ENCODE measurements around the gene CORO1C. TPM values are rescaled to one million over a fixed set of nuclear protein-coding genes. Genes with fewer than 3 reads are reported as not detected.
"Not testable (repeated sequence)": the region's sequence is repeated elsewhere in the genome, so short reads cannot be mapped to it uniquely, and the experiment has no call there.

CORO1C gene
- total RNA-seq, 1 experiment from 2014 or later = 195 TPM

DNA sequence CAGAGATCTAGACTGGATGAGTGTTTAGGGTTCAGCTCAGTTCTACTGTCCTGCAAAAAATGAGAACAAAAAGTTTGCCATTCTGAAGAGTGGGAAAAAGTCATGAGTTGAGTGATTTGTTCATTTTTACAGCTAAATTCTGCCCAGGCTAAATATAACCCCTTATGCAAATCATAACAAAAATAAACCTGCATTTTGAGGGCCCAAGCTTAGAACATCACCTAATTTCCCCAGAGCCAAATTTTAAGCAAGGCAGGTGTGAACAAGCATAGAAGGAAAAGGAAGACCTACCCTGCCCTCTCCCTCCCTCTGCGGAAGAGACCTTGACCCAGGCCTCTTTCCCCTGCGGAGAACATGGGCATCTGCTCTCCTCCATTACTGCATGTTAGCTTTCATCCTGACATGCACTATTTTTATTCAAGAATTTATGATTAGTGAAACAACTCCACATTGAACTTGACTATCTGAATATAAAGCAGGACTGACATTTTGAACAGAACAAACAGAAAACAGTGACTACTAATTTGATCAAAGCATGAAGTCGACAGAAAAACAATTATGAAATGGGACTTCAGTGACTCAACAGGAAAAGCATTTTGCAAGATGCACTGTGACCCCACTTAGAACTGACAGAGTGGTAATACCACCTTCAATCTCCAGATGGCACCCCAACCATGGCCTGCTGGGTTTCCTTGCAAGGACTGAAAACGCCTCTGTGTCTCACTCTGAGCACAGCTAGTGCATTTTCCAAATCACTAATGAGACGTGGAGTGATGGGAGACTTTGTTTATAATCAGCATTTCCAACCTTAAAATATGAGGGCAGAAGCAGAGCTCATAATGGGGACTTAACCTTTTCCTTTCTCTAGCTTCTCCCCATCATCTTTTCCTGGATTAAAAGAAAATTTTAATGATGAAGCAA is 66.7 kb downstream of the CORO1C start:
- peak; percentile 84 to 90 for DNase-seq
- intact Hi-C loops (cut with micrococcal nuclease; ENCODE audit: unreplicated experiment) = loop anchor here (1.0 kb wide), 5 partner anchors 27 to 287 kb away; no protein-coding TSS in a partner anchor
- no peak overlapping the region for H3K4me3 ChIP-seq (ENCODE audit: low read depth, low read length)
- Mint-ChIP-seq H3K9me3 (ENCODE audit: unreplicated experiment) (no peaks in the 10 kb centered on the region), H3K4me3 (ENCODE audit: unreplicated experiment) (no peak overlapping the region), H3K36me3 (ENCODE audit: insufficient read depth, unreplicated experiment) (peaks cover 21% of the 10 kb centered on the region), H3K4me1 (ENCODE audit: low read depth, unreplicated experiment) (peaks cover 11% of the 10 kb centered on the region), H3K27me3 (ENCODE audit: insufficient read depth, unreplicated experiment) (no peaks in the 10 kb centered on the region), H3K27ac (ENCODE audit: unreplicated experiment) (no peak overlapping the region)
- no peaks in the 10 kb centered on the region for H3K9me3 ChIP-seq
- TF ChIP-seq, protein P1, sequence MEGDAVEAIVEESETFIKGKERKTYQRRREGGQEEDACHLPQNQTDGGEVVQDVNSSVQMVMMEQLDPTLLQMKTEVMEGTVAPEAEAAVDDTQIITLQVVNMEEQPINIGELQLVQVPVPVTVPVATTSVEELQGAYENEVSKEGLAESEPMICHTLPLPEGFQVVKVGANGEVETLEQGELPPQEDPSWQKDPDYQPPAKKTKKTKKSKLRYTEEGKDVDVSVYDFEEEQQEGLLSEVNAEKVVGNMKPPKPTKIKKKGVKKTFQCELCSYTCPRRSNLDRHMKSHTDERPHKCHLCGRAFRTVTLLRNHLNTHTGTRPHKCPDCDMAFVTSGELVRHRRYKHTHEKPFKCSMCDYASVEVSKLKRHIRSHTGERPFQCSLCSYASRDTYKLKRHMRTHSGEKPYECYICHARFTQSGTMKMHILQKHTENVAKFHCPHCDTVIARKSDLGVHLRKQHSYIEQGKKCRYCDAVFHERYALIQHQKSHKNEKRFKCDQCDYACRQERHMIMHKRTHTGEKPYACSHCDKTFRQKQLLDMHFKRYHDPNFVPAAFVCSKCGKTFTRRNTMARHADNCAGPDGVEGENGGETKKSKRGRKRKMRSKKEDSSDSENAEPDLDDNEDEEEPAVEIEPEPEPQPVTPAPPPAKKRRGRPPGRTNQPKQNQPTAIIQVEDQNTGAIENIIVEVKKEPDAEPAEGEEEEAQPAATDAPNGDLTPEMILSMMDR (IDR thresholded peaks at IDR 0.05; ENCODE audit: insufficient read depth in 1 of 2, low read depth in 1 of 2, low read length in 1 of 2, severe bottlenecking in 1 of 2, unreplicated experiment in 1 of 2) = peak; percentile 86 to 88
- no TSS peak for BruUV-seq (replicated peaks)
- H3K4me1 ChIP-seq = peaks cover 6% of the 10 kb centered on the region; the same call in 1 of the 2 replicates
- ChIA-PET POLR2A (interaction anchor here (0.6 kb wide), 1 partner anchor 27 kb away, joined by 3 read pairs; no protein-coding TSS in a partner anchor), CTCF (interaction anchor here (0.8 to 2.2 kb wide), 6 partner anchors 21 to 138 kb away, joined by 3 to 23 read pairs (median 6); no protein-coding TSS in a partner anchor)
- no peaks in the 10 kb centered on the region; the same call in 1 of the 2 replicates for H3K36me3 ChIP-seq (ENCODE audit: control insufficient read depth, insufficient read depth, low read length)
- no peaks in the 10 kb centered on the region for H3K27me3 ChIP-seq (replicated peaks; ENCODE audit: control insufficient read depth, insufficient read depth, low read length)

- Histone ChIP-seq H3K36me3 (ENCODE audit: control insufficient read depth, insufficient read depth, low read length) (no peaks in the 10 kb centered on the region; the same call in 1 of the 2 replicates), H3K27me3 (replicated peaks; ENCODE audit: control insufficient read depth, insufficient read depth, low read length) (no peaks in the 10 kb centered on the region), H3K4me1 (peaks cover 6% of the 10 kb centered on the region; the same call in 1 of the 2 replicates), H3K4me3 (ENCODE audit: low read depth, low read length) (no peak overlapping the region), H3K9me3 (no peaks in the 10 kb centered on the region)
- DNase-seq = no peak
- CTCF ChIA-PET = interaction anchor here (1.9 to 2.2 kb wide), 2 partner anchors 104 to 139 kb away, joined by 12 to 23 read pairs; no protein-coding TSS in a partner anchor
- POLR2A ChIA-PET = no interaction called here
- BruUV-seq (replicated peaks) = no TSS peak
- peak overlapping the region; percentile 37 for H3K27ac Mint-ChIP-seq (ENCODE audit: unreplicated experiment)
- peaks cover 21% of the 10 kb centered on the region for H3K36me3 Mint-ChIP-seq (ENCODE audit: insufficient read depth, unreplicated experiment)
- intact Hi-C loops (cut with micrococcal nuclease; ENCODE audit: unreplicated experiment) = loop anchor here (1.0 kb wide), 2 partner anchors 105 to 140 kb away; no protein-coding TSS in a partner anchor
- peaks cover 6% of the 10 kb centered on the region for H3K4me1 Mint-ChIP-seq (ENCODE audit: low read depth, unreplicated experiment)
- no peaks in the 10 kb centered on the region for H3K9me3 Mint-ChIP-seq (ENCODE audit: unreplicated experiment)
- TF ChIP-seq, protein P1 (IDR thresholded peaks at IDR 0.05; ENCODE audit: insufficient read depth in 1 of 2, low read depth in 1 of 2, low read length in 1 of 2, severe bottlenecking in 1 of 2, unreplicated experiment in 1 of 2) = no peak
- no peak overlapping the region for H3K4me3 Mint-ChIP-seq (ENCODE audit: unreplicated experiment)
- no peaks in the 10 kb centered on the region for H3K27me3 Mint-ChIP-seq (ENCODE audit: insufficient read depth, unreplicated experiment)
Observed at GRCh38 chr12:108663324-108664015, 67.8 kb downstream of the CORO1C start.

DNA sequence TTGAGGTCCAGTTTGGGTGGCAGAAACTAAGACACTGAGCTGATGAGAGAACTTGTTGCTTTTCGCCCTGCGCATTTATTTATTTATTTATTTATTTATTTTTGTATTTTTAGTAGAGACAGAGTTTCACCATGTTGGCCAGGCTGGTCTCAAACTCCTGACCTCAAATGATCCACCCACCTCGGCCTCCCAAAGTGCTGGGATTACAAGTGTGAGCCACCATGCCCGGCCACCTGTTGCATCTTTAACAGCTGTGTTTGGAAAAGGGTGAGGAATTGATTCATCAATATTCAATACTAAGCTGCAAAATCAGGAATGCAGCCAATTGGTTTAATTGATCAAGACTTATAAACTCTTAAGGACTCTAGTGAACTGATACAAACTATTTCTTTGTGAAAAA is 73.2 kb downstream of the CORO1C start:
- H3K9me3 Mint-ChIP-seq (ENCODE audit: unreplicated experiment); H3K36me3 ChIP-seq (ENCODE audit: control insufficient read depth, insufficient read depth, low read length); H3K4me1 Mint-ChIP-seq (ENCODE audit: low read depth, unreplicated experiment); H3K9me3 ChIP-seq; intact Hi-C loops (cut with micrococcal nuclease; ENCODE audit: unreplicated experiment); BruUV-seq (replicated peaks); H3K27ac Mint-ChIP-seq (ENCODE audit: unreplicated experiment); H3K4me3 Mint-ChIP-seq (ENCODE audit: unreplicated experiment); H3K4me1 ChIP-seq; H3K27me3 ChIP-seq (replicated peaks; ENCODE audit: control insufficient read depth, insufficient read depth, low read length); DNase-seq; POLR2A ChIA-PET; H3K4me3 ChIP-seq (ENCODE audit: low read depth, low read length); H3K27me3 Mint-ChIP-seq (ENCODE audit: insufficient read depth, unreplicated experiment): not testable (repeated sequence)
- H3K36me3 Mint-ChIP-seq (ENCODE audit: insufficient read depth, unreplicated experiment) = peaks cover 60% of the 10 kb centered on the region
- CTCF ChIA-PET = interaction anchor here (0.6 kb wide), 1 partner anchor 35 kb away, joined by 6 read pairs; no protein-coding TSS in a partner anchor

All from Caco-2 (cell line).